ENCODE measurements around the gene GRM7. TPM values are rescaled to one million over a fixed set of nuclear protein-coding genes. Genes with fewer than 3 reads are reported as not detected.

The GRM7 gene
- total RNA-seq, 2 experiments from 2014 or later, result not detected

GRCh38 chr3:7332696-7333095 lies 471.8 kb downstream of the GRM7 start:
- H3K4me3 Mint-ChIP-seq, result no peak overlapping the region
- POLR2A ChIA-PET, result no interaction called here
- no peak overlapping the region for H3K27ac Mint-ChIP-seq
- peaks cover 2% of the 10 kb centered on the region for H3K27me3 Mint-ChIP-seq
- no peaks in the 10 kb centered on the region for H3K36me3 Mint-ChIP-seq (ENCODE audit: low read depth)
- H3K9me3 Mint-ChIP-seq (ENCODE audit: low read depth), result peaks cover 3% of the 10 kb centered on the region
- DNase-seq (no peak), ATAC-seq (no peak)
- CTCF ChIA-PET, result interaction anchor here (0.5 kb wide), 1 partner anchor 1534 kb away, joined by 3 read pairs; no protein-coding TSS in a partner anchor
- intact Hi-C loops (cut with DNase I, micrococcal nuclease), result no loop called here
- no peaks in the 10 kb centered on the region for H3K4me1 Mint-ChIP-seq

GRCh38 chr3:7333125-7333524 lies 472.2 kb downstream of the GRM7 start:
- peaks cover 2% of the 10 kb centered on the region for H3K27me3 Mint-ChIP-seq
- H3K4me3 Mint-ChIP-seq, result no peak overlapping the region
- H3K4me1 Mint-ChIP-seq, result no peaks in the 10 kb centered on the region
- no peak for ATAC-seq
- H3K36me3 Mint-ChIP-seq (ENCODE audit: low read depth), result no peaks in the 10 kb centered on the region
- H3K9me3 Mint-ChIP-seq (ENCODE audit: low read depth), result peaks cover 3% of the 10 kb centered on the region
- intact Hi-C loops (cut with DNase I, micrococcal nuclease), result no loop called here
- ChIA-PET POLR2A (no interaction called here), CTCF (no interaction called here)
- no peak overlapping the region for H3K27ac Mint-ChIP-seq
- DNase-seq, result no peak

- intact Hi-C loops (cut with DNase I, micrococcal nuclease), result no loop called here
- H3K27ac Mint-ChIP-seq, result no peak overlapping the region
Observed at GRCh38 chr3:7340795-7341194, 479.9 kb downstream of the GRM7 start.

GRCh38 chr3:7346364-7346763 lies 485.4 kb downstream of the GRM7 start:
- no peak overlapping the region for H3K27ac Mint-ChIP-seq
- ChIA-PET CTCF (interaction anchor here (0.6 kb wide), 1 partner anchor 32 kb away, joined by 3 read pairs; no protein-coding TSS in a partner anchor), POLR2A (interaction anchor here (0.6 kb wide), 1 partner anchor 394 kb away, joined by 3 read pairs; no protein-coding TSS in a partner anchor)
- no peak overlapping the region for H3K4me3 Mint-ChIP-seq
- no peaks in the 10 kb centered on the region for H3K36me3 Mint-ChIP-seq (ENCODE audit: low read depth)
- no peak for ATAC-seq
- H3K9me3 Mint-ChIP-seq (ENCODE audit: low read depth), result no peaks in the 10 kb centered on the region
- H3K27me3 Mint-ChIP-seq, result peaks cover 2% of the 10 kb centered on the region
- no peak for DNase-seq
- intact Hi-C loops (cut with DNase I, micrococcal nuclease), result no loop called here
- H3K4me1 Mint-ChIP-seq, result no peaks in the 10 kb centered on the region

More at GRCh38 chr3:7340795-7341194, 479.9 kb downstream of the GRM7 start:
- H3K27me3 Mint-ChIP-seq, result no peaks in the 10 kb centered on the region
- POLR2A ChIA-PET, result no interaction called here
- peaks cover 1% of the 10 kb centered on the region for H3K9me3 Mint-ChIP-seq (ENCODE audit: low read depth)
- no peak for DNase-seq
- no peaks in the 10 kb centered on the region for H3K4me1 Mint-ChIP-seq
- no peak overlapping the region for H3K4me3 Mint-ChIP-seq
- no peaks in the 10 kb centered on the region for H3K36me3 Mint-ChIP-seq (ENCODE audit: low read depth)
- CTCF ChIA-PET, result no interaction called here
- no peak for ATAC-seq

GRCh38 chr3:7357101-7357500 lies 496.2 kb downstream of the GRM7 start:
- no peak for DNase-seq
- CTCF ChIA-PET, result no interaction called here
- Mint-ChIP-seq H3K9me3 (ENCODE audit: low read depth) (peaks cover 2% of the 10 kb centered on the region), H3K27me3 (no peaks in the 10 kb centered on the region), H3K4me1 (no peaks in the 10 kb centered on the region), H3K4me3 (no peak overlapping the region), H3K27ac (no peak overlapping the region), H3K36me3 (ENCODE audit: low read depth) (no peaks in the 10 kb centered on the region)
- no peak for ATAC-seq
- POLR2A ChIA-PET, result no interaction called here
- intact Hi-C loops (cut with DNase I, micrococcal nuclease), result no loop called here

- intact Hi-C loops (cut with DNase I, micrococcal nuclease), result no loop called here
- no peaks in the 10 kb centered on the region for H3K9me3 Mint-ChIP-seq (ENCODE audit: low read depth)
- DNase-seq (no peak), ATAC-seq (no peak)
- ChIA-PET CTCF (no interaction called here), POLR2A (no interaction called here)
- no peaks in the 10 kb centered on the region for H3K36me3 Mint-ChIP-seq (ENCODE audit: low read depth)
- H3K4me1 Mint-ChIP-seq, result no peaks in the 10 kb centered on the region
- H3K4me3 Mint-ChIP-seq, result no peak overlapping the region
- peaks cover 2% of the 10 kb centered on the region for H3K27me3 Mint-ChIP-seq
- no peak overlapping the region for H3K27ac Mint-ChIP-seq
Observed at GRCh38 chr3:7367968-7368367, 507.1 kb downstream of the GRM7 start.

GRCh38 chr3:7368597-7368996 lies 507.7 kb downstream of the GRM7 start:
- DNase-seq (no peak), ATAC-seq (no peak)
- intact Hi-C loops (cut with DNase I, micrococcal nuclease), result no loop called here
- no peak overlapping the region for H3K27ac Mint-ChIP-seq
- H3K4me1 Mint-ChIP-seq, result no peaks in the 10 kb centered on the region
- no peaks in the 10 kb centered on the region for H3K9me3 Mint-ChIP-seq (ENCODE audit: low read depth)
- H3K27me3 Mint-ChIP-seq, result peaks cover 2% of the 10 kb centered on the region
- H3K4me3 Mint-ChIP-seq, result no peak overlapping the region
- CTCF ChIA-PET, result no interaction called here
- H3K36me3 Mint-ChIP-seq (ENCODE audit: low read depth), result no peaks in the 10 kb centered on the region
- POLR2A ChIA-PET, result no interaction called here

- POLR2A ChIA-PET, result no interaction called here
- no peak for ATAC-seq
- CTCF ChIA-PET, result no interaction called here
- Mint-ChIP-seq H3K27me3 (peaks cover 2% of the 10 kb centered on the region), H3K36me3 (ENCODE audit: low read depth) (no peaks in the 10 kb centered on the region), H3K27ac (no peak overlapping the region), H3K4me3 (no peak overlapping the region), H3K4me1 (no peaks in the 10 kb centered on the region), H3K9me3 (ENCODE audit: low read depth) (no peaks in the 10 kb centered on the region)
- intact Hi-C loops (cut with DNase I, micrococcal nuclease), result no loop called here
- DNase-seq, result no peak
Observed at GRCh38 chr3:7371693-7372572, 511.0 kb downstream of the GRM7 start.

GRCh38 chr3:7377103-7377502 lies 516.2 kb downstream of the GRM7 start:
- no peak for DNase-seq
- intact Hi-C loops (cut with DNase I, micrococcal nuclease), result no loop called here
- Mint-ChIP-seq H3K9me3 (ENCODE audit: low read depth) (no peaks in the 10 kb centered on the region), H3K4me1 (no peaks in the 10 kb centered on the region), H3K4me3 (no peak overlapping the region), H3K36me3 (ENCODE audit: low read depth) (no peaks in the 10 kb centered on the region), H3K27me3 (no peaks in the 10 kb centered on the region), H3K27ac (no peak overlapping the region)
- ChIA-PET CTCF (no interaction called here), POLR2A (no interaction called here)
- ATAC-seq, result no peak

- no peaks in the 10 kb centered on the region for H3K9me3 Mint-ChIP-seq (ENCODE audit: low read depth)
- CTCF ChIA-PET, result no interaction called here
- POLR2A ChIA-PET, result interaction anchor here (0.7 kb wide), 1 partner anchor 545 kb away, joined by 4 read pairs; no protein-coding TSS in a partner anchor
- ATAC-seq (no peak), DNase-seq (no peak)
- no peak overlapping the region for H3K27ac Mint-ChIP-seq
- H3K4me1 Mint-ChIP-seq, result no peaks in the 10 kb centered on the region
- intact Hi-C loops (cut with DNase I, micrococcal nuclease), result loop anchor here in 1 of 2 experiments (10.0 kb wide), 1 partner anchor 733 kb away; no protein-coding TSS in a partner anchor
- no peaks in the 10 kb centered on the region for H3K36me3 Mint-ChIP-seq (ENCODE audit: low read depth)
- no peak overlapping the region for H3K4me3 Mint-ChIP-seq
- H3K27me3 Mint-ChIP-seq, result no peaks in the 10 kb centered on the region
Observed at GRCh38 chr3:7381741-7382140, 520.8 kb downstream of the GRM7 start.

- H3K36me3 Mint-ChIP-seq (ENCODE audit: low read depth), result no peaks in the 10 kb centered on the region
- intact Hi-C loops (cut with DNase I, micrococcal nuclease), result loop anchor here in 1 of 2 experiments (10.0 kb wide), 1 partner anchor 732 kb away; no protein-coding TSS in a partner anchor
- H3K27ac Mint-ChIP-seq, result no peak overlapping the region
- H3K4me1 Mint-ChIP-seq, result no peaks in the 10 kb centered on the region
- H3K4me3 Mint-ChIP-seq, result no peak overlapping the region
- ATAC-seq, result no peak
- ChIA-PET CTCF (no interaction called here), POLR2A (no interaction called here)
- no peaks in the 10 kb centered on the region for H3K9me3 Mint-ChIP-seq (ENCODE audit: low read depth)
- DNase-seq, result no peak
- no peaks in the 10 kb centered on the region for H3K27me3 Mint-ChIP-seq
Observed at GRCh38 chr3:7382293-7383010, 521.5 kb downstream of the GRM7 start.

GRCh38 chr3:7385635-7386034 lies 524.7 kb downstream of the GRM7 start:
- no peak overlapping the region for H3K4me3 Mint-ChIP-seq
- H3K27ac Mint-ChIP-seq, result no peak overlapping the region
- H3K36me3 Mint-ChIP-seq (ENCODE audit: low read depth), result no peaks in the 10 kb centered on the region
- DNase-seq, result no peak
- ChIA-PET CTCF (interaction anchor here (0.6 kb wide), 1 partner anchor 51 kb away, joined by 3 read pairs; no protein-coding TSS in a partner anchor), POLR2A (no interaction called here)
- H3K27me3 Mint-ChIP-seq, result no peaks in the 10 kb centered on the region
- H3K4me1 Mint-ChIP-seq, result no peaks in the 10 kb centered on the region
- intact Hi-C loops (cut with DNase I, micrococcal nuclease), result loop anchor here in 1 of 2 experiments (10.0 kb wide), 1 partner anchor 729 kb away; no protein-coding TSS in a partner anchor
- no peak for ATAC-seq
- no peaks in the 10 kb centered on the region for H3K9me3 Mint-ChIP-seq (ENCODE audit: low read depth)
